HG03095 (cell line): Measurements from ENCODE around the gene RSPH1.
A peak's percentile ranks its signal among the peaks of the same experiment; 100 is the strongest.

ENCODE experiments used
- ATAC-seq: cut with Tn5 transposase; IDR thresholded peaks from one replicate; pipeline ENCODE4 v1.9.1; 2021; ENCODE audit warnings: moderate library complexity; ENCODE audit not compliant: unreplicated experiment

RSPH1 gene

GRCh38 chr21:42532466-42533181 is 36.6 kb upstream of the RSPH1 start:
- no peak for ATAC-seq

GRCh38 chr21:42531771-42532170 is 35.7 kb upstream of the RSPH1 start:
- ATAC-seq, result no peak

GRCh38 chr21:42530167-42530518 is 34.1 kb upstream of the RSPH1 start:
- no peak for ATAC-seq

GRCh38 chr21:42527489-42528158 is 31.6 kb upstream of the RSPH1 start:
- ATAC-seq, result no peak

GRCh38 chr21:42527127-42527488 is 31.1 kb upstream of the RSPH1 start:
- no peak for ATAC-seq

GRCh38 chr21:42526379-42526727 is 30.3 kb upstream of the RSPH1 start:
- no peak for ATAC-seq

GRCh38 chr21:42525676-42526378 is 29.8 kb upstream of the RSPH1 start:
- ATAC-seq, result no peak

- ATAC-seq, result no peak
These were observed 29.1 kb upstream of the RSPH1 start for GRCh38 chr21:42525029-42525581.

- peak; percentile 57 for ATAC-seq
These were observed 28.5 kb upstream of the RSPH1 start for GRCh38 chr21:42524341-42525028.

- no peak for ATAC-seq
These were observed 27.9 kb upstream of the RSPH1 start for GRCh38 chr21:42523941-42524340.

- ATAC-seq, result no peak
These were observed 27.2 kb upstream of the RSPH1 start for GRCh38 chr21:42523211-42523610.

- no peak for ATAC-seq
These were observed 26.7 kb upstream of the RSPH1 start for GRCh38 chr21:42522771-42523170.

GRCh38 chr21:42522271-42522670 is 26.2 kb upstream of the RSPH1 start:
- no peak for ATAC-seq

GRCh38 chr21:42521805-42522204 is 25.8 kb upstream of the RSPH1 start:
- no peak for ATAC-seq

GRCh38 chr21:42521384-42521783 is 25.4 kb upstream of the RSPH1 start:
- ATAC-seq, result no peak

- ATAC-seq, result no peak
These were observed 24.7 kb upstream of the RSPH1 start for GRCh38 chr21:42520628-42521253.

GRCh38 chr21:42518626-42519025 is 22.6 kb upstream of the RSPH1 start:
- ATAC-seq, result no peak

GRCh38 chr21:42518215-42518614 is 22.2 kb upstream of the RSPH1 start:
- no peak for ATAC-seq

- ATAC-seq, result no peak
These were observed 19.9 kb upstream of the RSPH1 start for GRCh38 chr21:42515708-42516502.

- no peak for ATAC-seq
These were observed 18.8 kb upstream of the RSPH1 start for GRCh38 chr21:42514883-42515228.
